B cell (primary cell): ENCODE results near the gene TRIM24. TPM values are rescaled to one million over a fixed set of nuclear protein-coding genes. Genes with fewer than 3 reads are reported as not detected.

Experiments used
- ATAC-seq: fragments of 200-7000 bp; cut with Tn5 transposase; one replicate; pipeline ENCODE4 v1.10.0; 2021; ENCODE audit warnings: low read depth, mild to moderate bottlenecking, moderate number of reproducible peaks, moderate library complexity
- CTCF ChIA-PET: fragments of 350-600 bp; sonication (Branson Sonifier 250); formaldehyde crosslinking; loops from one replicate; lab custom pipeline; 2021; ENCODE audit warnings: antibody characterized with exemption, inconsistent platforms; lab: Charles Lee
- POLR2A ChIA-PET: fragments of 350-600 bp; sonication (Branson Sonifier 250); formaldehyde crosslinking; loops from one replicate; lab custom pipeline; 2021; ENCODE audit warnings: antibody characterized with exemption; lab: Charles Lee
- DNase-seq: peaks from one replicate; pipeline ENCODE4 v3.0.0; 2013
- H2AFZ ChIP-seq: 2 replicates; pipeline ENCODE4 v1.6.1; 2012; ENCODE audit warnings: mild to moderate bottlenecking, low read depth, low read length; ENCODE audit not compliant: insufficient read depth, poor library complexity, severe bottlenecking
- H3K27ac ChIP-seq, 2 donors: 1 replicate in 1 of 2; 2 replicates in 1 of 2; pipeline ENCODE4 v1.5.1; 2012 to 2013; ENCODE audit warnings: low read length in 2 of 2, mild to moderate bottlenecking in 2 of 2, moderate library complexity in 1 of 2
- H3K27me3 ChIP-seq, 4 experiments: fragments of 200-600 bp in 1 of 4; sonication (generic) in 1 of 4; replicated peaks in 1 of 4; 1 replicate in 2 of 4; 2 replicates in 2 of 4; pipeline versions ENCODE4 v1.6.1 to v1.7.0; 2013 to 2016; ENCODE audit warnings: low read length in 3 of 4, mild to moderate bottlenecking in 2 of 4, mixed read lengths in 1 of 4, moderate library complexity in 1 of 4; ENCODE audit not compliant: insufficient read depth in 4 of 4, control insufficient read depth in 3 of 4; ENCODE audit errors: control extremely low read depth in 1 of 4
- H3K36me3 ChIP-seq, 2 experiments: replicated peaks in 1 of 2; 1 replicate in 1 of 2; 2 replicates in 1 of 2; pipeline versions ENCODE4 v1.6.1 to v1.7.1; 2013; ENCODE audit warnings: low read length in 1 of 2; ENCODE audit not compliant: insufficient read depth in 2 of 2, control insufficient read depth in 1 of 2; ENCODE audit errors: control extremely low read depth in 1 of 2, extremely low read depth in 1 of 2
- H3K4me1 ChIP-seq, 2 donors: fragments of 200-600 bp in 1 of 2; sonication (generic) in 1 of 2; 1 replicate in 1 of 2; 2 replicates in 1 of 2; pipeline versions ENCODE4 v1.5.1 to v1.6.1; 2013 to 2017; ENCODE audit warnings: low read length in 2 of 2; ENCODE audit not compliant: control insufficient read depth in 2 of 2, insufficient read depth in 2 of 2
- H3K4me2 ChIP-seq: replicated peaks from 2 replicates; pipeline ENCODE3; 2012; ENCODE audit warnings: mild to moderate bottlenecking, low read depth, low read length; ENCODE audit not compliant: poor library complexity, severe bottlenecking
- H3K4me3 ChIP-seq, 5 experiments: fragments of 200-600 bp in 1 of 5; sonication (generic) in 1 of 5; 1 replicate in 3 of 5; 2 replicates in 2 of 5; pipeline versions ENCODE4 v1.5.1 to v1.7.0; 2011 to 2016; ENCODE audit warnings: low read length in 4 of 5, mild to moderate bottlenecking in 4 of 5, low read depth in 2 of 5, control low read depth in 1 of 5, moderate library complexity in 1 of 5; ENCODE audit not compliant: insufficient read depth in 1 of 5; ENCODE audit errors: control extremely low read depth in 1 of 5, extremely low read depth in 1 of 5
- H3K79me2 ChIP-seq: fragments of 200-600 bp; sonication (generic); one replicate; pipeline ENCODE4 v1.6.0; 2016; ENCODE audit warnings: low read length; ENCODE audit not compliant: control insufficient read depth, insufficient read depth
- H3K9ac ChIP-seq: fragments of 200-600 bp; sonication (generic); 2 replicates; pipeline ENCODE4 v1.6.1; 2017; ENCODE audit warnings: mild to moderate bottlenecking, low read length, moderate library complexity
- H3K9me3 ChIP-seq, 3 donors: one replicate each; pipeline versions ENCODE4 v1.6.1 to v1.7.1; 2013; ENCODE audit warnings: low read length in 2 of 3; ENCODE audit not compliant: control insufficient read depth in 2 of 3, insufficient read depth in 1 of 3; ENCODE audit errors: control extremely low read depth in 1 of 3
- H4K20me1 ChIP-seq: 2 replicates; pipeline ENCODE4 v1.6.0; 2012; ENCODE audit warnings: mild to moderate bottlenecking, low read length; ENCODE audit not compliant: insufficient read depth, control insufficient read depth, poor library complexity, severe bottlenecking
- H3K27ac Mint-ChIP-seq: one replicate; pipeline ENCODE4 v1.8.0; 2021; ENCODE audit warnings: mixed read lengths
- H3K27me3 Mint-ChIP-seq: one replicate; pipeline ENCODE4 v1.8.0; 2021; ENCODE audit warnings: mixed read lengths
- H3K4me1 Mint-ChIP-seq: one replicate; pipeline ENCODE4 v1.8.0; 2021; ENCODE audit warnings: mixed read lengths
- H3K4me3 Mint-ChIP-seq: one replicate; pipeline ENCODE4 v1.8.0; 2021; ENCODE audit warnings: mixed read lengths
- H3K9me3 Mint-ChIP-seq: one replicate; pipeline ENCODE4 v1.8.0; 2022; ENCODE audit warnings: mixed read lengths; ENCODE audit not compliant: insufficient read depth
- EZH2 ChIP-seq: IDR thresholded peaks from 2 replicates; pipeline ENCODE4 v1.6.1; 2012; ENCODE audit warnings: borderline replicate concordance, low read depth, mild to moderate bottlenecking, moderate library complexity, low read length; ENCODE audit not compliant: insufficient read depth, poor library complexity, severe bottlenecking
- WGBS: methylation state at CpG from one replicate; pipeline ENCODE4 v1.1.5; 2013; ENCODE audit warnings: missing lambda C conversion rate; ENCODE audit not compliant: insufficient coverage; 5-methylcytosine and 5-hydroxymethylcytosine counted together
- intact Hi-C: fragments of 100-400 bp; cut with micrococcal nuclease; formaldehyde crosslinking; loops from one replicate; pipeline ENCODE4 v1.10.0; 2022
- polyA plus RNA-seq: library from polyadenylated mRNA; depleted of rRNA; stranded (reverse); fragments of >200 nt; gene quantifications from 2 replicates; pipeline ENCODE4 v1.2.3, GENCODE V29; 2012
- total RNA-seq, 2 donors: library from RNA; stranded (reverse); fragments of 120-200 nt in 1 of 2; gene quantifications; 1 replicate in 1 of 2; 2 replicates in 1 of 2; pipeline versions ENCODE4 v1.2.3 to v1.2.4, GENCODE V29; 2013 to 2022
- TF ChIP-seq, protein P1 (sequence below): fragments of 200-600 bp; IDR thresholded peaks from one replicate; pipeline ENCODE4 v1.8.0; 2022; ENCODE audit warnings: antibody characterized with exemption, mild to moderate bottlenecking

Gene TRIM24
- total and polyA plus RNA-seq, 2 donors (not counting 1 experiment from before 2014, with no cell fraction given), result 3.7 to 18.7 TPM

- no peak overlapping the region for H3K4me2 ChIP-seq
- H3K27me3 Mint-ChIP-seq, result no peaks in the 10 kb centered on the region
- H3K4me1 ChIP-seq, result no peaks in the 10 kb centered on the region
- H3K27ac ChIP-seq, result no peak overlapping the region
- H3K79me2 ChIP-seq, result peaks cover 98% of the 10 kb centered on the region
- H3K4me3 Mint-ChIP-seq, result no peak overlapping the region
- ChIA-PET CTCF (no interaction called here), POLR2A (no interaction called here)
- H3K9me3 ChIP-seq, result peaks cover 0 to 2% (median 0%) of the 10 kb centered on the region in 3 donors
- TF ChIP-seq EZH2, result no peak
- TF ChIP-seq, protein P1, sequence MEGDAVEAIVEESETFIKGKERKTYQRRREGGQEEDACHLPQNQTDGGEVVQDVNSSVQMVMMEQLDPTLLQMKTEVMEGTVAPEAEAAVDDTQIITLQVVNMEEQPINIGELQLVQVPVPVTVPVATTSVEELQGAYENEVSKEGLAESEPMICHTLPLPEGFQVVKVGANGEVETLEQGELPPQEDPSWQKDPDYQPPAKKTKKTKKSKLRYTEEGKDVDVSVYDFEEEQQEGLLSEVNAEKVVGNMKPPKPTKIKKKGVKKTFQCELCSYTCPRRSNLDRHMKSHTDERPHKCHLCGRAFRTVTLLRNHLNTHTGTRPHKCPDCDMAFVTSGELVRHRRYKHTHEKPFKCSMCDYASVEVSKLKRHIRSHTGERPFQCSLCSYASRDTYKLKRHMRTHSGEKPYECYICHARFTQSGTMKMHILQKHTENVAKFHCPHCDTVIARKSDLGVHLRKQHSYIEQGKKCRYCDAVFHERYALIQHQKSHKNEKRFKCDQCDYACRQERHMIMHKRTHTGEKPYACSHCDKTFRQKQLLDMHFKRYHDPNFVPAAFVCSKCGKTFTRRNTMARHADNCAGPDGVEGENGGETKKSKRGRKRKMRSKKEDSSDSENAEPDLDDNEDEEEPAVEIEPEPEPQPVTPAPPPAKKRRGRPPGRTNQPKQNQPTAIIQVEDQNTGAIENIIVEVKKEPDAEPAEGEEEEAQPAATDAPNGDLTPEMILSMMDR, result no peak
- no peaks in the 10 kb centered on the region for H3K27me3 ChIP-seq
- no peak overlapping the region for H3K27ac Mint-ChIP-seq
- H3K9ac ChIP-seq, result no peak overlapping the region
- no peaks in the 10 kb centered on the region for H3K9me3 Mint-ChIP-seq
- WGBS, result 90% methylated on average over 2 of the region's 5 CpGs
- H3K36me3 ChIP-seq, result no peaks in the 10 kb centered on the region
- DNase-seq, result no peak
- peaks cover 25% of the 10 kb centered on the region for H4K20me1 ChIP-seq
- H3K4me3 ChIP-seq, result no peak overlapping the region
- H3K4me1 Mint-ChIP-seq, result peaks cover 14% of the 10 kb centered on the region
- no peak for ATAC-seq
- intact Hi-C loops, result no loop called here
- no peak overlapping the region for H2AFZ ChIP-seq
These were observed 10.5 kb downstream of the TRIM24 start for GRCh38 chr7:138470391-138471157.

DNA sequence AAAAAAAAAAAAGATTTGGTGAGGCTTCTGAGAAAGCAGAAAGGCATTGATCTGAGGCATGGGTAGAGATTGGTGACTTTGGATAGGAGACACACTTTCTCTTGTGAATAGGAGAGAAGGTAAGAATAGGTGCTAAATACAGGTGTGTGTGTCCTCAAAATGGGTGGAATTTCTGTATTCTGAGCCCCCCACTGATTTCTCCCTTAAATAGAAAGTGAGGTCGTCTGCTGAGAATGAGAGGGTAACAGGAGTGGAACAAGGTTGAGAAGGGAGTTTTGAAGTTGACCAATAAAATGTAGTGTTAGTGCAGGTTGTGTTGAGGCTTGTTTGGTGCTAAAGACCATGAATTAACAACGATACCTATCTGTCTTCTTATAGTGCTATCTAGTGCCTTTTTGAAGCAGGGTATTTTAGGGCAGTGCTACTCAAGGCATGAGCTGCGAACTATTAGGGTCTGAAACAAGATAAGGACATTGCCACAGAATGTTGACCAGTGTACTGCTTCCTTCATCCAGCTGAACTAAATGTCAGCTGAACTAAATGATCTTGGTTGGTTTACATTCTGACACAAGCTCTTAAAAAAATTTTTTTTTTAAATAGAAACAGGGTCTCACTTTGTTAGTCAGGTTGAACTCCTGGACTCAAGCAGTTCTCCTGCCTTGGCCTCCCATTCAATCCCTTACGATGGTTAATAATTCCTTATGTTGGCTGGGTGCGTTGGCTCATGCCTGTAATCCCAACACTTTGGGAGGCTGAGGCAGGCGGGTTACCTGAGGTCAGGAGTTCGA, 12.4 kb downstream of the TRIM24 start:
- Mint-ChIP-seq H3K9me3 (no peaks in the 10 kb centered on the region), H3K27me3 (no peaks in the 10 kb centered on the region), H3K4me1 (peaks cover 17% of the 10 kb centered on the region), H3K4me3 (no peak overlapping the region), H3K27ac (no peak overlapping the region)
- Histone ChIP-seq H3K4me2 (no peak overlapping the region), H3K36me3 (no peaks in the 10 kb centered on the region), H3K27ac (no peak overlapping the region), H3K79me2 (peaks cover 97% of the 10 kb centered on the region), H3K9me3 (peaks cover 0 to 2% (median 0%) of the 10 kb centered on the region in 3 donors), H4K20me1 (peaks cover 25% of the 10 kb centered on the region), H3K4me3 (no peak overlapping the region), H2AFZ (no peak overlapping the region), H3K9ac (no peak overlapping the region), H3K27me3 (no peaks in the 10 kb centered on the region), H3K4me1 (no peaks in the 10 kb centered on the region)
- no peak for DNase-seq
- no peak for ATAC-seq
- TF ChIP-seq, protein P1, result no peak
- 98% methylated on average over 6 of the region's 7 CpGs for whole genome bisulfite sequencing
- intact Hi-C loops, result no loop called here
- POLR2A ChIA-PET, result no interaction called here
- CTCF ChIA-PET, result no interaction called here
